ENCODE measurements around the gene SIPA1L3. TPM values are rescaled to one million over a fixed set of nuclear protein-coding genes. Genes with fewer than 3 reads are reported as not detected.
"Not testable (repeated sequence)": the region's sequence is repeated elsewhere in the genome, so short reads cannot be mapped to it uniquely, and the experiment has no call there.

SIPA1L3 gene
- total RNA-seq, 2 donors from 2014 or later, result 13.2 to 13.9 TPM

DNA sequence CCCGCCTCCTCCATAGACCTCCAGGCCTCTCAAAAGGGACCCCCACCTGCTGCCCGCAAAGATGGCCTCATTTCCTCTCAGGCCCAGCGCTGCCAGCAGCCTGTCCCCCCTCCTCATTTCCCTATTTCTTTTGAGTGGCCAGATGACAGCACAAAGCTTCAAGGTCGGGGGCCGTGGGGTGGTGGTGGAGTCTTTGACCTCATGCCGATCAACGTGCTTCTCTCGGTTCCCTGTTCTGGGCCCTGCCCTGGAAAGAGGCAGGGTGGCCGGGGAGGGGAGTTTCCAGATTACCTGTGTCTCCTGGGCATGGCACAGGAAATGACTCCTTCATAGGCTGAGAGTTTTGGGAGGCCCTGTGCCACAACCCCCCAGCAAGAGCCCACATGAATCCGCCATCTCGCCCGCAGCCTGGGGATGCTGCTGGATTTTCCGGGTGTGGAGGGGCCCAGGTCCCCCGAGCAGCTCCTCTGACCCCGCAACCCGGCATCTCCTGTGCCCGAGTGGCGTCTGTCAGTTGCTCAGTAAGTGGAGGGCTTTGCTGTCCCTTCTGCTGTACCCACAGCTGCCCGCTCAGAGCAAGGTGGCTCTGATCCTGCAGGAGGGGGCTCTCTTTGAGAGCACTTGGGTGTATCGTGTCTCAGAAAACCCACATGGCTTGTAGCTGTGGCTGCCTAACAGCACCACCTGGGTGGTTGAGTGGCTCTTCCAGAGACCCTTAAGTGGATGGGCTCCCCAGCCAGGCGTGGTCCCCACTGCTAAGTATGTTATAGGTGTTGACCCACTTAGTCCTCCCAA is 139.4 kb downstream of the SIPA1L3 start:
- DNase-seq (ENCODE audit: low spot score), result no peak
- intact Hi-C loops (cut with DNase I), result no loop called here

DNA sequence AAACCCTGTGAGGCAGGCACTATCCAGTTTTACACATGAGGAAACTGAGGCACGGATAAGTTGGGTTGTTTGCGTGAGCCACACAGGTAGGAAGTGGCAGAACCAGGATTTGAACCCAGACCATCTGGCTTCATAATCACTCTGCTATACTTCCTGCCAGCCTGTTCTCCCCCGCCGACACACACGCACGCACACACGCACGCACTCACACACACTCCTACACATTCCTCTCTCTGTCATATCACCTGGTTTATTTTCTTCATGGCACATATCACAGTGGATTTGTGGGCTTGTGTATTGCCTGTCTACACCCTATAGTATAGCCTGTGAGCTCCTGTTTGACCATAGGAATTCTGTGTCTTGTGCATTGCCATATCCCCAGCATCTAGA is 140.0 kb downstream of the SIPA1L3 start:
- intact Hi-C loops (cut with DNase I), result no loop called here

DNA sequence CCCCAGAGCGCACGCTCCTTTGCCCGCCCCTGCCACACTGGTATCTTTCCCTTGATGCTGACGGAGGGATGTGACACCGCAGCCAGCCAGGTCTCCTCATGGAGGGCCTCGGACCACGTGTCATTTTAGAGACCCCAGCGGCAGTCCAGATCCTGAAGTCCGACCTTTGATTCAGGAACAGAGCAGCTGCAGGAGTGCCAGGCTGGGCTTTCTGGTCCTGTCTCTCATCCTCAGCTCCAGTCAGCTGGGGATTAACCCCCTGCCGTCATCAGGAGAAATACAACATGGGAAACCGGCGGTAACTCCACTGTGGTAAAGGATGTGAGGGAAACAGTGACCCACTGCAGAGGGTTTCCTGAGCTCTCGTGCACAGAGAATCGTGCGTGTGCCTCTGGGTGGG is 140.6 kb downstream of the SIPA1L3 start:
- intact Hi-C loops (cut with DNase I), result no loop called here
- DNase-seq (ENCODE audit: low spot score), result no peak

More for the DNA sequence above, 140.0 kb downstream of the SIPA1L3 start:
- no peak for DNase-seq (ENCODE audit: low spot score)

DNA sequence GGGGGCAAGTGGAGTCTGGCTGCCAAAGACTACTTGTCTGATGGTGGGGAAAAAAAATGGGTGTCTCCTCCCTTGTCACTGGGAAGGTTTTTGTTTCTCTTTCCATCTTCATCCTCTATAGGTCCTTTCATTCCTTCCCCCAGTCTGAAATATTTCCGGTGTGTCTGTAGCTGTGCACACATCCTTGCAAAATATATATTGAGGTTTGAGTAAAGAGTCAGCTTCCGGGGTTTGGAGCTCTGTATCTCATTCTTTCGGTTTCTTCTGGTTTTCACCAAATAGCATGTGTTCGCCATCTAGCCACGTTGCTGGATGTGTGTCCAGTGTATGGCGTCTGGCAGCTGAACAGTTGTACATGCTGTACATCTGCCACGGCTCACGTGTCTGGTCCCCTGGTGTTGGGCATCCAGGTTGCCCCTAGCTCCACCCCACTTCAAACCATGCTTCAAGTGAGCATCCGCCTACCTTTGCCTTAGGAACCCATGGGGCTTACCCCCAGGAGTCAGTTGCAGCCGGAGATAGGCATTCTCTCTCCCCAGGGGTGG is 142.2 kb downstream of the SIPA1L3 start:
- DNase-seq (ENCODE audit: low spot score), result no peak
- intact Hi-C loops (cut with DNase I), result no loop called here

DNA sequence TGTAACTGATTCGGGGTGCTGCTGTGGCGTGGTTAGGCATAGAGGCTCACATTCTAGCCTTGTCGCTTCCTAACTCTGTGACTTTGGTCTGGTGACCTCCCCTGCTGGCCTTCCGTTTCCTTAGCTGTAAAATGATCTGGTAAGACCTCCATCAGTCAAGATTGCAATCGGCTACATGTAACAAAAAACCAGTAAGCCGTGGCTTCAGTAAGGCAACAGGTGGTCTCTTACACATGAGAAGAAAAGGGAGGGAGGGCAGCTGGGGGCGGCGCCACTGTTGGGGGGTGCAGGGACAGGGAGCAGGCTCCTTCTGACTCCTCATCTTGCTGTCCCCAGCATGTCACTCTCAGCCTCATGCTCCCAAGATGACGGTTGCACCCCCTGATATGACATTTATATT is 148.0 kb downstream of the SIPA1L3 start:
- DNase-seq (ENCODE audit: low spot score), result no peak
- intact Hi-C loops (cut with DNase I), result no loop called here

DNA sequence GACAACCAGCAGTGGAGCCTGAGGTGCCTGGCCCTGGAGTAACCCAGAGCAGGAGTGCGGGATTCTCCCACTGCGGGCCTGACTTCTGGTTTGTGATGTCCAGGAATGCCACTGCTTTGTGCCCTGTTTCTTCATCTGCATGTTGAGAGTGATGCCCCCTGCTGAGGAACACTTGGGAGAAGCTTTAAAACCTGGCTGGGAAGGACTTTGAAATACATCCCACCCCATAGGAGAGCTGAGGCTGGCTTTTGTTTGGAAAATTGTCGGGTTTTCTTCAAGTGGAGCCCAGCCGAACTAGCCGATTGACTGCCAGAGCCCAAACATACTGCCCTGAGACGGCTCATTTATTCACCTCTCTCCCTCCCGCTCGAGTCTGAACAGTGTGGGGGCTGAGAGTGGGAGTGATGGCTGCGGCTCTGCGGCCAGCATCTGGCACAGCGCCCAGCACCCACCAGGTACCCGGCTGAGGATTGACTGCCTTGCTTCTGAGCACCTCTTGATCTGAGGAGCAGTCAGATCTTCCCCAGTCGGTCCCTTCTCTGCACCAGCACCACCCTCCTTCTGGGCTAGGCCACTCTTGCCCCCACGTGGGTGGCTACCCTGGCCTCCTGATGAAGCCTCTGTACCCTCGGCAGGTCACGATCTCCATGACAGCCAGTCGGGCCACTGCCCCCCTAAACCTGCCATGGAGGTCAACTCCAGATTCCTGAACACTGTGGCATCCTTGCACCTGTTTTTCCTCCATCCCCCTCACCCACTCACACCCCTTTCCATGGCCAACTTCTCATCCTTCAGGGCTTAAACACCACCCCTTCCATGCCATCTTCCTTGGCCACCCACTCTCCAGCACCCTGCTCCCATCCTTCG is 148.9 kb downstream of the SIPA1L3 start:
- DNase-seq (ENCODE audit: low spot score), result no peak
- intact Hi-C loops (cut with DNase I), result no loop called here

DNA sequence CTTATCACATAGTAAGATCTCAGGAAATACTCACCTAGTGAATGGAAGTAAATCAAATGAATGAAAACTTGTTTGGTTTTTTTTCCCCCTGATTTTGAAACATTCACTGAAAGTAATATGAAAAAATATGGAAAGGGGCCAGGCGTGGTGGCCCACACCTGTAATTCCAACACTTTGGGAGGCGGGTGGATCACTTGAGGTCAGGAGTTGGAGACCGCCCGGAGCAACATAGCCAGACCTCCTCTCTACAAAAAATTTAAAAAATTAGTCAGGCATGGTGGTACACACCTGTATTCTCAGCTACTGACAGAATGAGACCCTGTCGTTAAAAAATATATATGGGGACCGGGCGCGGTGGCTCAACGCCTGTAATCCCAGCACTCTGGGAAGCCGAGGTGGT is 149.6 kb downstream of the SIPA1L3 start:
- intact Hi-C loops (cut with DNase I), result no loop called here
- DNase-seq (ENCODE audit: low spot score), result no peak

DNA sequence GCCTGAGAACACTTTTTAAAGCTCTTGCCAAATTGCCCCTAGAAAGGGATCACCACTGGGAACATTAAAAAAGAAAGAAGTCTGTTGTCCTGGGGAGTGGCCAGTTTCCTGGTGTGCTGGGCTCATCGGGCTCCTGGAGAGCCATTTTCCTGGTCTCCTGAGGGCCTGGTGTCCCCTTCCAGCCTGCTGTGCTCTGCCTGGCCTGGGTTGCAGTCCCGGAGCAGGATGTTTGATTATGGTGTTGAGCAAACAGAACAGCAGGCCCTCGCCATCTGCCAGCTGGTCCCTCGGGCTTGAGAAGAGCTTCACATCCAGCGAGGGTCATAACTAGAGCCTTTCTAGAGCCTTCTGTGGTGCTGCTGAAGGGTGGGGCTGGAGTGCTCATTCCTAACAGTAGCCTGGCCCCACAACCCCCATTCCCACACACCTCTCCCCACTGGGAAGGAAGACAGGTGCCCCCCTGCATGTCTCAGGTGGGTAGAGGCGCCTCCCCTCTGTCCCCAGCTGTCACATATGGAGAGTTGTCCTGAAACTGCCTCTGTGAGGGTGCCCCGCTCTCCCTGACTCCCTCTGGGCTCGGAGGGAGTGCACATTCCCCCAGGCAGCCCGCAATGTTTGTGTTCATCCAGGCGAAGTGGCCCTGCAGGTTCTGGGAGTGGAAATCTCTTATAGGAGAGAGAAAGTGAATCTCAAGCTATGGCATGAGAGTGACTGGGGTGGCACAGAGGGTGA is 151.1 kb downstream of the SIPA1L3 start:
- DNase-seq (ENCODE audit: low spot score), result no peak

DNA sequence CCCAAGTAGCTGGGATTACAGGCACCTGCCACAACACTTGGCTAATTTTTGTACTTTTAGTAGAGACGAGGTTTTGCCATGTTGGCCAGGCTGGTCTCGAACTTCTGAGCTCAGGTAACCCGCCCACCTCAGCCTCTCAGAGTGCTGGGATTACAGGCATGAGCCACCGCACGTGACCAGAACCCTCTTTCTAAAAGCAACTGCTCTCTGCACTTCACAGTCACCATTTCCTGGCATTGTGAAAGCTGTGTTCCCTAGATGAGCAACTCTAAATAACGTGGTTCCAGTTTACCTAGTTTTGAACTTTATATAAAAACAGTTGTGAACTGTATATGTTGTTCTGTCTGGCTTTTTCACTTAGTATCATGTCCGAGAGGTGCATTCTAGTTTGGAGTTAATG is 152.9 kb downstream of the SIPA1L3 start:
- intact Hi-C loops (cut with DNase I), result no loop called here
- DNase-seq (ENCODE audit: low spot score), result no peak

More for the DNA sequence above, 151.1 kb downstream of the SIPA1L3 start:
- intact Hi-C loops (cut with DNase I), result no loop called here

DNA sequence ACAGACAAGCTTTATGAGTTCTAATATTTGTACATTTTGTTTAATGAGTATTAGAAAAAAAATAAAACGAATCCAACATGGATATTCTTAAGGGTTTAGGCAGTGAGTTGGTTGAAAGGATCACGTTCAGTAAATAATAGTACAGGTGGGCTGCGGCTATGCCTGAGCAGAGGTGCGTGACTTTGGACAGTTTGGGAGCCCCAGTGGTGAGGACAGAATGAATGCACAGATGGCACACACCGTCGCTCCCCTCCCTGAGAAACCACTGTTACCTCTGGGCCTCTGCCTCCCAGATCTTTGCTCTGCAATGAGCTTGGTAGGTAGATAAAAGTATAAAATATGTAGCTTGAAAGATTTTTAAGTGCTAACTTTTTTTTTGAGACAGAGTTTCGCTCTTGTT is 153.3 kb downstream of the SIPA1L3 start:
- no peak for DNase-seq (ENCODE audit: low spot score)

DNA sequence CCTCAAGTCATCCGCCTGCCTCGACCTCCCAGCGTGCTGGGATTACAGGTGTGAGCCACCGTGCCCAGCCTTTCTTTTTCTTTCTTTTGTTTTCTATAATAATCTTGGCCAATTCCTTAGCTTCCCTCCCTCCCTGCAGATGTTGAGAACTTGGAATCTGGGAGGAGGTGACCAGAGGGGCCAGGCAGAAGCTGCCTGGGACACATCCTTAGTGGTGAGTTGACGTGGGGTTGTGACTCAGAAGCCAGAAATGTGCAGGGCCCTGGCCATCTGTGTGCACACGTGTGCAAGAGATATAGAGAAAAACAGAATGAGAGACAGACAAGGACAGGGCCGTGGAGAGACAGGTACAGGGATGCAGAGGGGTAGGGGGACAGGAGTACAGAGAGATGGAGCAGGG is 154.3 kb downstream of the SIPA1L3 start:
- intact Hi-C loops (cut with DNase I), result no loop called here

More for the DNA sequence above, 153.3 kb downstream of the SIPA1L3 start:
- intact Hi-C loops (cut with DNase I), result no loop called here

DNA sequence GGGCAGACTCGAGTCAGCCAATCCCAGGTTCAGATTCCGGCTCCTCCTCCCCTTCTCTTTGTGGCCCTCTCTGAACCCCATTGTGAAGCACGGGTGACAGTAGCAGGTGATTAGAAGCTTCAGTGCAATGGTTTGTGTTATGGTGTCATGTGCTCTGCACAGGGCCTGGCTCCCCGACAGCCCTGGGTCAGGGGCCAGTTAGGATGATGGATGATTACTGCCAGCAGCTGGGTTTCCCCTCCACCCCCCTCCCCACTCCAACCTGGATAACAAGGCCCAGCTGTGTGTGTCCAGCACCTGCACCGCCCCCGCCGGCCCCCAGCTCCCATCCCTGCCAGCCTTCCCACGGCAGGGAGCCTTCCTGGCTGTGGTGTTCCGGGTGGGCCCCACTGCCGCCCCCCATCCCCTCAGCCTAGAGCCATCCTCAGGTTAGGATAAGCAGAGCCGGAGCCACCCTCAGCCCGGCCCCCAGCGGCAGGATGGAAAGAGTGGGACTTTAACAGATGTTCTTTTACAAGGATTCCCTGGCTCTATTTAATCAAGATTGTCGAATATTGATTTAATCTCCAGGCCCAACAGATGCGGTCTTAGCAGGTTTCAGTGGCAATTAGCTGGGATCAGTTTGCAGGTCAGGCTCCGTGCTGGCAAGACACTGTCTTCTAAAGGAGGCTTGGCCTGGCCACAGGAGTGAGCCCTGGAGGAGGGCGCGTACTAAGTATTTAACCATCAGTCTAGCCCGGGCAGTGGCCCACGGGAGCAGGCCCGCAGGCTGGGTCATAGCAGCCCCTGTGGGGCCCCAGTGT is 156.2 kb downstream of the SIPA1L3 start:
- no peak for DNase-seq (ENCODE audit: low spot score)
- intact Hi-C loops (cut with DNase I), result no loop called here

More for the DNA sequence above, 154.3 kb downstream of the SIPA1L3 start:
- no peak for DNase-seq (ENCODE audit: low spot score)

DNA sequence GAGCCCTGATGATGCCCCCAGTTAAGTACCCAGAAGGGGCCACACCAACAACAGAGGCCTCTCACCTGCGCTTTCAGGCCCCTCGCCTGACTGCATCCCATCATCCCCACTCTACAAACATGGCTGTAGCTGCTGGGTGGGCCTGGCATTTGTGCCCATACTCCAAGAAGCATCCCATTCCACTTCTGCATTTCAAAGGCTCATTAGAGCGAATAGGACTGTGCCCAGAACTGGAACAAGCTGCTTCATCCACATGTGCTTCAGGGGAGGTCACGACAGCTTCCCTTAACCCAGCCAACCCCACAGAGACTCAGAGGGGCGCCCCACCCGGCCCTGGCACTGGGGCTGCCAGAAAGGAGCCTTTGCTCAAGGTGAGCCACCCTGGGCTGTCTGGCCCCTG is 156.9 kb downstream of the SIPA1L3 start:
- intact Hi-C loops (cut with DNase I), result no loop called here
- no peak for DNase-seq (ENCODE audit: low spot score)

DNA sequence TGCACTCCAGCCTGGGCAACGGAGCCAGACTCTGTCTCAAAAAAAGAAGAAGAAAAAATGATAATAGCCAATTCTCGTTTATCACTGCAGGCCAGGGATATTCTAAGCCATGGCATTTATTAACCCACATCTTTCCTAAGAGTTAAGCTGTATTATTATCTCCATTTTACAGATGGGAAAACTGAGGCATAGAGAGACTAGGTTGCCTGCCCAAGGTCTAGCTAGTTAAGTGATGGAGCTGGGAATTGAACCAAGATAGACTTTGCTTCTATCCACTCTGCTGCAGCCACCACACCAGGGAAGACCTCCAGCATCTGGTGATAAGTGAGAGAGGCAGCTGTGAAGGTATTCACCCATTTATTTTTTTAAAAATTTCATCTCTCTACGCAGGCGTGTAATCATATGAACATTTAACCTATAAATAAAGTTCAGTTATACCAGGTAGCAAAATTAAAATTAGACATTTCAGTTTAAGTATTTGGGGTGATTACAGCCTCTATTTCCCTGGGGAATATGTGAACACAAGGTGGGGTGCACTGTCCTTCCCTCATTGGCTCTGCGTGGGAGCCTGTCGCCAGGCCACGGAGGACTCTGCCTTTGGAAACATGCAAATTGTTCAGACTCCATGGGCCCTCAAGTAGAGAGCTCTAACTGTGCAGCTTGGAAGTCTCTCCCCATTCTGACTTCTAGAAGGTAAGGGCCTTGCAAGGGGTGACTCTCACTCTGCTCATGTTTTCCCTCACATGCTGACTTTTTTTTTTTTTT is 157.8 kb downstream of the SIPA1L3 start:
- DNase-seq (ENCODE audit: low spot score), result no peak
- intact Hi-C loops (cut with DNase I), result no loop called here

DNA sequence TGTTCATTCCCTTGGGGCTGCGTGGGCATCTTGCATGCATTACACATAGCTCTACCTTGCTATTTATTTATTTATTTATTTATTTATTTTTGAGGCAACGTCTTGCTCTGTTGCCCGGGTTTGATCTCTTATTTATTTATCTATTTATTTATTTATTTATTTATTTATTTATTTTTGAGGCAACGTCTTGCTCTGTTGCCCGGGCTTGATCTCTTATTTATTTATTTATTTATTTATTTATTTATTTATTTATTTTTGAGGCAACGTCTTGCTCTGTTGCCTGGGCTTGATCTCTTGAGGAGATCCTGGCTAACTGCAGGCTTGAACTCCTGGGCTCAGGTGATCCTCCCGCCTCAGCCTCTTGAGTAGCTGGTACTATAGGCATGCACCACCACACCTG is 158.8 kb downstream of the SIPA1L3 start:
- DNase-seq (ENCODE audit: low spot score); intact Hi-C loops (cut with DNase I): not testable (repeated sequence)

DNA sequence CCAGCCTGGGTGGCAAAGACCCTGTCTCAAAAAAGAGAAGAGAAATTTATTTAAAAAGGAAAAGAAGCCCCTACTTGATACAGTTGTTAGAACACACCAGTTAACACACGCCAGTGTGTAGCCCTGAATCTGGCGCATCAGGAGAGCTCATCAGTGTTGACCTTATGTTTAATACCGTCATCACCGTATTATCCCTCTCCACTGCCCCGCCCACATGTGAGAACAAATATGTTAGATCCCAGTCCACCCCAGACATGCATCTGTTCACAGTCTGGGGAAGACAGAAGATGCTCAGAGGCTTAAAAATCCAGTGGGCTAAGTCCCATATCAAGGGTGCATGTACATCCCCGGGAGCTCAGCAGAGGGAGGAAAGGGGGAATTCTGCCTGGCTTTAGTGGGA is 161.8 kb downstream of the SIPA1L3 start:
- no peak for DNase-seq (ENCODE audit: low spot score)
- intact Hi-C loops (cut with DNase I), result no loop called here

DNA sequence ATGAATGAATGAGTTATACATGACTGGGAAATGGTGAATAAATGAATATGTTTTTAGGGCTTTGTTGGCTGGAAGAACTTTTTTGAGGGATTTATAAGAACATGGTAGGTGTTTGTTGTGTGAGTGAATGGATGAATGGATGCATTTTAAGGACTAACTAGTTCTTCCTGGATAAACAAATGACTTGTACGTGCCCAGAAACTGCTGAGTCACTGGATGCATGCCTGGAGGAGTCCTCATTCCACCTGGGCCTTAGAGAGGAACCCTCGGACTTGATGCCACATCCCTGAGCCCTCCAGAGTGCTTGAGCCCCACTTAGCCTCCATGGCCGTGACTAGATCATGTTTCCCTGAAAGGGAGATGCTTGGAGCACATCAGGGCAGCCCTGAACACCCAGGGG is 163.6 kb downstream of the SIPA1L3 start:
- DNase-seq (ENCODE audit: low spot score), result no peak
- intact Hi-C loops (cut with DNase I), result no loop called here

DNA sequence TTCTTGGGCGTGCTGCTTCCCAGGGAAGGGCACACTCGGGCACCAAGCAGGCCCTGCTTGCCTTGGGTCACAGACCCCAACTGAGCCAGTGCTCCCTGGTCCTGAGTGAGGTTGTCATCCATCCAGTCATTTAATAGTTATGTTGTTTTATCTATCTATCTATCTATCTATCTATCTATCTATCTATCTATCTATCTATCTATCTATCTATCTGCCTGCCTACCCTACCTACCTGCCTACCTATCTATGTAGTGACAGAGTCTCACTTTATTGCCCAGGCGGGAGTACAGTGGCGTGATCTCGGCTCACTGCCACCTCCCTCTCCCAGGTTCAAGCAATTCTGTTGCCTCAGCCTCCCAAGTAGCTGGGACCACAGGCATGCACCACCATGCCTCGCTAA is 164.0 kb downstream of the SIPA1L3 start:
- DNase-seq (ENCODE audit: low spot score); intact Hi-C loops (cut with DNase I): not testable (repeated sequence)
